CD4-positive, alpha-beta T cell treated with Interleukin-4 for 1 hour (primary cell): ENCODE measurements around the gene GNG7.
"Not testable (repeated sequence)": the region's sequence is repeated elsewhere in the genome, so short reads cannot be mapped to it uniquely, and the experiment has no call there.

ENCODE experiments used
- DNase-seq, 2 donors: peaks; one replicate each; pipeline ENCODE4 v3.0.0-alpha.2; 2020 to 2022

GNG7 gene

GRCh38 chr19:2547033-2547680 is 155.3 kb downstream of the GNG7 start:
- no peak for DNase-seq

GRCh38 chr19:2546128-2547032 is 156.1 kb downstream of the GNG7 start:
- DNase-seq, result peak in 1 of 2 donors; percentile 32

GRCh38 chr19:2545416-2546127 is 156.9 kb downstream of the GNG7 start:
- not testable (repeated sequence) for DNase-seq

- no peak for DNase-seq
These were observed 157.7 kb downstream of the GNG7 start for GRCh38 chr19:2544576-2545415.

- DNase-seq, result peak; percentile 41 to 58
These were observed 158.7 kb downstream of the GNG7 start for GRCh38 chr19:2543463-2544442.

- DNase-seq, result not testable (repeated sequence)
These were observed 159.4 kb downstream of the GNG7 start for GRCh38 chr19:2543072-2543462.

- peak in 1 of 2 donors; percentile 16 for DNase-seq
These were observed 160.0 kb downstream of the GNG7 start for GRCh38 chr19:2542341-2543069.

- no peak for DNase-seq
These were observed 161.6 kb downstream of the GNG7 start for GRCh38 chr19:2540646-2541454.

- DNase-seq, result no peak
These were observed 162.2 kb downstream of the GNG7 start for GRCh38 chr19:2540251-2540645.

GRCh38 chr19:2538096-2538757 is 164.3 kb downstream of the GNG7 start:
- DNase-seq, result no peak

GRCh38 chr19:2537584-2537983 is 164.9 kb downstream of the GNG7 start:
- DNase-seq, result not testable (repeated sequence)

- DNase-seq, result no peak
These were observed 166.0 kb downstream of the GNG7 start for GRCh38 chr19:2536461-2536860.

GRCh38 chr19:2534423-2535013 is 168.0 kb downstream of the GNG7 start:
- no peak for DNase-seq

- no peak for DNase-seq
These were observed 168.6 kb downstream of the GNG7 start for GRCh38 chr19:2533686-2534422.

- no peak for DNase-seq
These were observed 169.4 kb downstream of the GNG7 start for GRCh38 chr19:2533072-2533425.

GRCh38 chr19:2532252-2533071 is 170.0 kb downstream of the GNG7 start:
- no peak for DNase-seq

- DNase-seq, result not testable (repeated sequence)
These were observed 172.6 kb downstream of the GNG7 start for GRCh38 chr19:2529942-2530341.
